GM12875 (cell line): Measurements from ENCODE around the gene VSIG10.

Experiments
- H3K4me3 ChIP-seq: one replicate; pipeline ENCODE4 v1.5.1; 2011; ENCODE audit warnings: low read depth, low read length, control low read depth
- TF ChIP-seq, protein P1 (sequence below): IDR thresholded peaks from 2 replicates; pipeline ENCODE4 v1.5.1; 2011; ENCODE audit warnings: low read depth, mild to moderate bottlenecking, control low read depth, inconsistent platforms, low read length, moderate library complexity, borderline replicate concordance; ENCODE audit not compliant: insufficient read depth

The VSIG10 gene

DNA sequence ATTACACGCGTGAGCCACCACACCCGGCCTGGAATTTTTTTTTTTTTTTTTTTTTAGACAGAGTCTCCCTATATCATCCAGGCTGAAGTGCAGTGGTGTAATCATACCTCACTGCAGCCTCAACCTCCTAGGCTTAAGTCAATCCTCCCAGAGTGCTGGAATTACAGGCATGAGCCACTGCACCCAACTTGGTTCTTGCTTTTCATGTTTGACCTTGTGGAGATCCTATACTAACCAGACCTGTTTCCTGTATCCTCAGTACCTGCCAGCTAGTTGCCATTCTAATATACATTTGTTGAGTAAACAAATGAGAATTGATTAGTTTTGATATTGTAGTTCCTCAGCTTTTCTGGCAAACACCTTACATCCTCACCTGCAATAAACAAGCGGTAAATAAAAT is 3.2 kb upstream of the VSIG10 start:
- H3K4me3 ChIP-seq: no peak overlapping the region
- TF ChIP-seq, protein P1, sequence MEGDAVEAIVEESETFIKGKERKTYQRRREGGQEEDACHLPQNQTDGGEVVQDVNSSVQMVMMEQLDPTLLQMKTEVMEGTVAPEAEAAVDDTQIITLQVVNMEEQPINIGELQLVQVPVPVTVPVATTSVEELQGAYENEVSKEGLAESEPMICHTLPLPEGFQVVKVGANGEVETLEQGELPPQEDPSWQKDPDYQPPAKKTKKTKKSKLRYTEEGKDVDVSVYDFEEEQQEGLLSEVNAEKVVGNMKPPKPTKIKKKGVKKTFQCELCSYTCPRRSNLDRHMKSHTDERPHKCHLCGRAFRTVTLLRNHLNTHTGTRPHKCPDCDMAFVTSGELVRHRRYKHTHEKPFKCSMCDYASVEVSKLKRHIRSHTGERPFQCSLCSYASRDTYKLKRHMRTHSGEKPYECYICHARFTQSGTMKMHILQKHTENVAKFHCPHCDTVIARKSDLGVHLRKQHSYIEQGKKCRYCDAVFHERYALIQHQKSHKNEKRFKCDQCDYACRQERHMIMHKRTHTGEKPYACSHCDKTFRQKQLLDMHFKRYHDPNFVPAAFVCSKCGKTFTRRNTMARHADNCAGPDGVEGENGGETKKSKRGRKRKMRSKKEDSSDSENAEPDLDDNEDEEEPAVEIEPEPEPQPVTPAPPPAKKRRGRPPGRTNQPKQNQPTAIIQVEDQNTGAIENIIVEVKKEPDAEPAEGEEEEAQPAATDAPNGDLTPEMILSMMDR: no peak

DNA sequence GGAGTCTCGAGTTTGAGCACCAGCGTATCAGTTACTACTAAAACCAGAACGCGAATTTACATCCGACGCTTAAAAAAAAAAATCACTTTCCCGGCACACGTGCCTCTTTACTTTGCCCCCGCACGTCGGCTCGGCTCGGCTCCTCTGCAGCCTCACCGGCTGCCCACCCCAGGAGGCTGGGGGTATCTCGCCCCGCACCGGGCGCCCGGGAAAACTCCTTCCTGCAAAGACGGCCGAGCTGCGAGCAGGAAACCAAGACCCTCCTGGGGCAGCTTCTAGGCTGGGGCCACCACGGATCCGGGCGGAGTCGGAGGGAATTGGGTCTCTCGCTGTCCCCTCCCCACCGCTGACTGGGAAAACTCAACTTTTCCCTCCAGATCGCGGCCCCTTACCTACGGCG is 610 bp downstream of the VSIG10 start:
- TF ChIP-seq, protein P1: no peak
- H3K4me3 ChIP-seq: peak overlapping the region; percentile 53

DNA sequence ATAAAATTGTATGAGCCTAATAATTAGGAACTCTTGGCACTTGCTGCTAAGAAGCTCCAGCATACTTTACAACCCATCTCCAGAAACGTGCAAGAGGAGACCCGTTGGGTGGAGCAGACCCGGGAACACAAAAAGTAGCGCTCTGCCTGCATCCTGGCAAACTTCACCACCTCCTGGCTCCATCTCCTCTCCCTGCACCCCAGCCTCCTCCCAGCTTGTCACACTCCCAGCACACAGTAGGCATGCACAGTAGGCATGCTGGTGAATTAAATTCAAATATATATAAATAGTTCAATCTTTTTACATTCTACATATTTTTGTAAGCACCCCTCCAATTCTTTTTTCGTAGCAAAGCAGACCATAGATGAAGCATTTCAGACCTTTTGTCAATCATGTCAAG is 1.2 kb downstream of the VSIG10 start:
- H3K4me3 ChIP-seq: no peak overlapping the region
- TF ChIP-seq, protein P1: no peak

DNA sequence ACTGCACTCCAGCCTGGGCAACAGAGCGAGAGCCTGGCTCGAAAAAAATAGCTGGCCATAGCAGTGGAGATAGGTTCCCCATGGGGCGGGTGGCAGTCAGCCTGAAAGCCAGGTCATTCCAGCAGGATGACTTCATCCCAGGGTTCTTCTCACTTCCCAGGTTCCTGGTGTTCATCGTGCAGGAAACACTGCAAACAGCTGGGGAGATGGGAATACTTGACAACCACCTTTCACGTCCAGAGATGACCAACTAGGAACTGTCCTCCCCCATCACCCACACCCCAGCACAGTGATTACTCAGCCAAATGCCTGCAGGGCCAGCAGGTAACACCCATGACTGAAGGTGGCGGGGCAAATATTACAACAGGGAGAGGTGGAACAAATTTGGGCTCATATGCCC is 1.7 kb downstream of the VSIG10 start:
- no peak overlapping the region for H3K4me3 ChIP-seq
- TF ChIP-seq, protein P1: no peak

DNA sequence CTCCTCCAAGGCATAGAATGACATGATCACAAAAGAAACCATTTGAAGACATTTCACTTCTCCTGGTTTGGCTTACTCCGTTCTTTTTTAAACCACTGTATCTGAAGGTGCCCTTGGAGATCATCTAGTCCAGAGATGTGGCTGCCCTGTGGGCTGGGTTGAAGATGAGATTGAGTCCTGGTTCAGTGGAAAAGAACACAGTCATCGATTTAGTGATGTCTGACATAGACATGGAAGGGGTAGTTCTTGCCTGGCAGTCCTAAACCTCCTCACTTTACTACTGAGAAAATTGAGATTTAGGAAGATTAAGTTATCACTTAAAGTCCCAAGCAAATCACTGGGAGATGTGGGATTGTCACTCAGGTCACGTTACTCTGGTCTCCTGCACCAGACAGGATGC is 2.8 kb downstream of the VSIG10 start:
- H3K4me3 ChIP-seq: no peak overlapping the region
- TF ChIP-seq, protein P1: no peak

- TF ChIP-seq, protein P1: no peak
These were observed 4.7 kb downstream of the VSIG10 start for GRCh38 chr12:118098911-118099671.

GRCh38 chr12:118098401-118098800 is 5.4 kb downstream of the VSIG10 start:
- TF ChIP-seq, protein P1: no peak
- no peak overlapping the region for H3K4me3 ChIP-seq

More at GRCh38 chr12:118098911-118099671, 4.7 kb downstream of the VSIG10 start:
- no peak overlapping the region for H3K4me3 ChIP-seq
